NCI-H2107 treated with DMSO at 0.1 percent for 48 hours (cell line): ENCODE results near the gene TBXAS1.

ENCODE experiments used
- DNase-seq: peaks from one replicate; lab custom pipeline; 2025; ENCODE audit not compliant: unreplicated experiment; lab: John Stamatoyannopoulos, UW

TBXAS1 gene

GRCh38 chr7:139854124-139854511, 25.1 kb downstream of the TBXAS1 start:
- no peak for DNase-seq

- no peak for DNase-seq
Measured at GRCh38 chr7:139854803-139855497, 25.9 kb downstream of the TBXAS1 start.

GRCh38 chr7:139855498-139856270, 26.6 kb downstream of the TBXAS1 start:
- DNase-seq = no peak

- no peak for DNase-seq
Measured at GRCh38 chr7:139857791-139858190, 28.7 kb downstream of the TBXAS1 start.

GRCh38 chr7:139860090-139860775, 31.2 kb downstream of the TBXAS1 start:
- no peak for DNase-seq

GRCh38 chr7:139861803-139862202, 32.7 kb downstream of the TBXAS1 start:
- DNase-seq = no peak

- no peak for DNase-seq
Measured at GRCh38 chr7:139866047-139866837, 37.2 kb downstream of the TBXAS1 start.

- no peak for DNase-seq
Measured at GRCh38 chr7:139867847-139868246, 38.8 kb downstream of the TBXAS1 start.

GRCh38 chr7:139869886-139870285, 40.8 kb downstream of the TBXAS1 start:
- no peak for DNase-seq

- DNase-seq = no peak
Measured at GRCh38 chr7:139870380-139870779, 41.3 kb downstream of the TBXAS1 start.

GRCh38 chr7:139871331-139871730, 42.3 kb downstream of the TBXAS1 start:
- no peak for DNase-seq

GRCh38 chr7:139871820-139872219, 42.8 kb downstream of the TBXAS1 start:
- DNase-seq = no peak

GRCh38 chr7:139873593-139874301, 44.7 kb downstream of the TBXAS1 start:
- DNase-seq = no peak

- no peak for DNase-seq
Measured at GRCh38 chr7:139874302-139874629, 45.2 kb downstream of the TBXAS1 start.

- DNase-seq = no peak
Measured at GRCh38 chr7:139875821-139876241, 46.8 kb downstream of the TBXAS1 start.

GRCh38 chr7:139876622-139877283, 47.7 kb downstream of the TBXAS1 start:
- no peak for DNase-seq

GRCh38 chr7:139883814-139884213, 54.8 kb downstream of the TBXAS1 start:
- DNase-seq = no peak

GRCh38 chr7:139884441-139884840, 55.4 kb downstream of the TBXAS1 start:
- no peak for DNase-seq

- no peak for DNase-seq
Measured at GRCh38 chr7:139885511-139885910, 56.4 kb downstream of the TBXAS1 start.

- DNase-seq = no peak
Measured at GRCh38 chr7:139886206-139886605, 57.1 kb downstream of the TBXAS1 start.
